HepG2 (cell line): ENCODE measurements around the gene VEZF1. TPM values are rescaled to one million over a fixed set of nuclear protein-coding genes. Genes with fewer than 3 reads are reported as not detected.
A peak's percentile ranks its signal among the peaks of the same experiment; 100 is the strongest.

Source experiments
- ATF7 ChIP-seq, 2 experiments: fragments of 450-650 bp in 1 of 2; sonication (generic) in 1 of 2; formaldehyde crosslinking in 1 of 2; IDR thresholded peaks; 2 replicates each; pipeline versions ENCODE4 v1.4.0 to v1.6.1; 2016 to 2020; ENCODE audit warnings: antibody characterized with exemption in 1 of 2, mild to moderate bottlenecking in 1 of 2, missing genetic modification reagents in 1 of 2
- CREM ChIP-seq, 2 experiments: sonication (generic) in 1 of 2; formaldehyde crosslinking in 1 of 2; IDR thresholded peaks; 2 replicates each; pipeline versions ENCODE4 v1.4.0 to v1.6.1; 2016 to 2020; ENCODE audit warnings: antibody characterized with exemption in 1 of 2, mild to moderate bottlenecking in 1 of 2, missing genetic modification reagents in 1 of 2
- EHMT2 ChIP-seq: fragments of 200-600 bp; sonication (generic); IDR thresholded peaks from 2 replicates; pipeline ENCODE4 v1.7.0; 2017; ENCODE audit warnings: antibody characterized with exemption, low read depth, low read length, borderline replicate concordance
- EP300 ChIP-seq, 3 experiments: sonication (generic) in 1 of 3; formaldehyde crosslinking in 1 of 3; IDR thresholded peaks; 2 replicates each; pipeline versions ENCODE4 v1.5.1 to v1.6.1; 2011 to 2020; ENCODE audit warnings: low read depth in 2 of 3, low read length in 2 of 3, borderline replicate concordance in 1 of 3, improper control_type of control experiment in 1 of 3, mild to moderate bottlenecking in 1 of 3, missing genetic modification reagents in 1 of 3, moderate library complexity in 1 of 3
- ETV5 ChIP-seq: IDR thresholded peaks from 2 replicates; pipeline ENCODE4 v1.6.1; 2018; ENCODE audit warnings: missing biosample characterization, missing genetic modification reagents, inconsistent platforms, borderline replicate concordance
- GATAD2A ChIP-seq: IDR thresholded peaks from 2 replicates; pipeline ENCODE4 v1.6.1; 2016
- MAFG ChIP-seq: sonication (generic); formaldehyde crosslinking; IDR thresholded peaks from 2 replicates; pipeline ENCODE4 v1.5.1; 2020; ENCODE audit warnings: mild to moderate bottlenecking, missing genetic modification reagents
- PLRG1 ChIP-seq: fragments of 450-650 bp; conservative IDR thresholded peaks from 2 replicates; pipeline ENCODE4 v1.6.1; 2016
- SALL1 ChIP-seq: sonication (generic); formaldehyde crosslinking; IDR thresholded peaks from 2 replicates; pipeline ENCODE4 v1.8.0; 2022; ENCODE audit warnings: mild to moderate bottlenecking, missing genetic modification reagents
- SMYD3 ChIP-seq: sonication (generic); formaldehyde crosslinking; IDR thresholded peaks from 2 replicates; pipeline ENCODE4 v1.8.1; 2023; ENCODE audit warnings: mild to moderate bottlenecking, missing genetic modification reagents
- TCF7L2 ChIP-seq: IDR thresholded peaks from 2 replicates; pipeline ENCODE4 v1.6.1; 2011; ENCODE audit warnings: mild to moderate bottlenecking, low read depth, low read length, moderate library complexity
- TGIF2 ChIP-seq: IDR thresholded peaks from 2 replicates; pipeline ENCODE4 v1.6.1; 2016; ENCODE audit warnings: control low read depth, missing compliant biosample characterization
- ZNF562 ChIP-seq: sonication (generic); formaldehyde crosslinking; IDR thresholded peaks from 2 replicates; pipeline ENCODE4 v1.8.0; 2022; ENCODE audit warnings: missing genetic modification reagents, borderline replicate concordance
- polyA plus RNA-seq, 8 experiments: library from polyadenylated mRNA; depleted of rRNA in 3 of 8; stranded (reverse) in 7 of 8; unstranded in 1 of 8; fragments of >200 nt; fragmentation: Illumina TruSeq in 4 of 8; extraction: Trizol in 4 of 8; gene quantifications; 2 replicates each; pipeline versions ENCODE4 v1.2.1 to v1.2.3, GENCODE V29; 2011 to 2016; ENCODE audit warnings: low read depth in 4 of 8, missing spikeins in 1 of 8, mixed read lengths in 1 of 8; ENCODE audit not compliant: insufficient read depth in 1 of 8
- total RNA-seq, 5 experiments: library from RNA; depleted of rRNA; stranded (reverse); fragments of >200 nt; fragmentation: Illumina TruSeq; extraction: Trizol; gene quantifications; 2 replicates each; pipeline ENCODE4 v1.2.3, GENCODE V29; 2016; ENCODE audit warnings: low read depth in 1 of 5
- TF ChIP-seq, protein P1 (sequence below): sonication (generic); IDR thresholded peaks from 2 replicates; pipeline ENCODE4 v1.6.1; 2016; ENCODE audit warnings: low read depth, borderline replicate concordance
- TF ChIP-seq, protein P2 (sequence below): sonication (generic); formaldehyde crosslinking; IDR thresholded peaks from 2 replicates; pipeline ENCODE4 v1.4.0; 2020; ENCODE audit warnings: mild to moderate bottlenecking, missing genetic modification reagents
- TF ChIP-seq, protein P3 (sequence below): sonication (generic); formaldehyde crosslinking; IDR thresholded peaks from 2 replicates; pipeline ENCODE4 v1.4.0; 2020; ENCODE audit warnings: missing genetic modification reagents, borderline replicate concordance
- TF ChIP-seq, protein P4 (sequence below): sonication (generic); formaldehyde crosslinking; IDR thresholded peaks from 2 replicates; pipeline ENCODE4 v1.4.0; 2020; ENCODE audit warnings: missing genetic modification reagents

Gene VEZF1
- total and polyA plus RNA-seq, 2 of the 13 experiments (the other 11 are each of a cell fraction or from before 2014, with no cell fraction given), result 45.9 to 49.7 TPM

DNA sequence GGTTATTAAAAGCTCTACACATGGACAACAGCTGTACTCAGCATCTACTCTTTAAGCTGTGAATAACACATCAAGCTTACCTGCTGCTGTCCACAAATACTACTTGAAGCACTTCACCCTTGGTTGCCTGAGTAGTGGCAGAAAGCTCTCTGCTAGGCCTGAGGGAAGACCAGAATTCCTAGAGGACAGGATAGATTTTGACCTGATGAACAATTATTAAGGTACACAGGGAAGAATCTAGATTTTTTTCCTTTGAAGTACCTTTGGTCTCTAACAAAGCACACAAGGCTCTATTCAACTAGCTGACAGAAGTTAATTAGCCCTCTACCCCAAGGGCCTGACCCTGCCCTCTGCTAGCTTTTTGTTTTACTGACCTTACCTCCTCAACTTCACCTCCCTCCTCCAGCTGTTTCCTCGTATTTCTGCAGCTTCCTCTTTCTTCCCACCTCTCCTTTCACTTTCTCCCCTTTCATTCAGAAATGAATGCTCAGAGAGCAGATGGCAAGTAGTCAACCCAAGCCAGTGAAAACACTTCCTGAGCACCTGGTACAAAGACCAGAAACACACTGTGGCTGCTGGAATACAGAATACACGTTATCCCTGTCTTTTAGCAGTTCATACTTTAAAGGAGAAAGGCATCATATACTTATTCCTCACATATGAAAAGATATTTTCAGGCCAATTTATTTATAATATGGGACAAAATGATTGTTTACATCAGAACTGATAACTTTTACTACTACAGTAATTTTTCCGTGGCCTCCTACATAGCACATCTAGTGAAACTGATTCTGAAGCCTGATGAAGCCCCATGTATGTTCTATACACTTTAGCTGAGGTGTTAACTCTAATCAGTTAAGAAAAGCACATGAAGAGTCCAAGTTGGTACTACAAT lies 5.7 kb upstream of the VEZF1 start (continued):
- TF ChIP-seq ATF7 (IDR thresholded peaks at IDR 0.05) (no peak), ATF7 (CRISPR knock-in tag; IDR thresholded peaks at IDR 0.05) (no peak), ZNF562 (CRISPR knock-in tag) (no peak), MAFG (CRISPR knock-in tag) (no peak), EP300 (IDR thresholded peaks at IDR 0.05; ENCODE audit: low read depth in 2 of 2, low read length in 2 of 2) (peak in 1 of 2 experiments; percentile 61; a peak in 1 of 4 replicates), EP300 (CRISPR knock-in tag; IDR thresholded peaks at IDR 0.05; ENCODE audit: borderline replicate concordance) (no peak), EHMT2 (no peak), ETV5 (peak; percentile 69; the same call in 1 of the 2 replicates), CREM (IDR thresholded peaks at IDR 0.05) (peak; percentile 44; the same call in 1 of the 2 replicates), CREM (CRISPR knock-in tag; IDR thresholded peaks at IDR 0.05) (no peak), SALL1 (CRISPR knock-in tag) (no peak), TGIF2 (peak; percentile 45; the same call in 1 of the 2 replicates), SMYD3 (CRISPR knock-in tag) (no peak), TCF7L2 (no peak; the same call in 1 of the 2 replicates), PLRG1 (no peak), GATAD2A (CRISPR knock-in tag) (no peak; the same call in 1 of the 2 replicates)
- TF ChIP-seq, protein P1, sequence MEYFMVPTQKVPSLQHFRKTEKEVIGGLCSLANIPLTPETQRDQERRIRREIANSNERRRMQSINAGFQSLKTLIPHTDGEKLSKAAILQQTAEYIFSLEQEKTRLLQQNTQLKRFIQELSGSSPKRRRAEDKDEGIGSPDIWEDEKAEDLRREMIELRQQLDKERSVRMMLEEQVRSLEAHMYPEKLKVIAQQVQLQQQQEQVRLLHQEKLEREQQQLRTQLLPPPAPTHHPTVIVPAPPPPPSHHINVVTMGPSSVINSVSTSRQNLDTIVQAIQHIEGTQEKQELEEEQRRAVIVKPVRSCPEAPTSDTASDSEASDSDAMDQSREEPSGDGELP, result peak; percentile 88; the same call in 1 of the 2 replicates
- TF ChIP-seq, protein P2, sequence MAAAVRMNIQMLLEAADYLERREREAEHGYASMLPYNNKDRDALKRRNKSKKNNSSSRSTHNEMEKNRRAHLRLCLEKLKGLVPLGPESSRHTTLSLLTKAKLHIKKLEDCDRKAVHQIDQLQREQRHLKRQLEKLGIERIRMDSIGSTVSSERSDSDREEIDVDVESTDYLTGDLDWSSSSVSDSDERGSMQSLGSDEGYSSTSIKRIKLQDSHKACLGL (CRISPR knock-in tag), result no peak
- TF ChIP-seq, protein P3, sequence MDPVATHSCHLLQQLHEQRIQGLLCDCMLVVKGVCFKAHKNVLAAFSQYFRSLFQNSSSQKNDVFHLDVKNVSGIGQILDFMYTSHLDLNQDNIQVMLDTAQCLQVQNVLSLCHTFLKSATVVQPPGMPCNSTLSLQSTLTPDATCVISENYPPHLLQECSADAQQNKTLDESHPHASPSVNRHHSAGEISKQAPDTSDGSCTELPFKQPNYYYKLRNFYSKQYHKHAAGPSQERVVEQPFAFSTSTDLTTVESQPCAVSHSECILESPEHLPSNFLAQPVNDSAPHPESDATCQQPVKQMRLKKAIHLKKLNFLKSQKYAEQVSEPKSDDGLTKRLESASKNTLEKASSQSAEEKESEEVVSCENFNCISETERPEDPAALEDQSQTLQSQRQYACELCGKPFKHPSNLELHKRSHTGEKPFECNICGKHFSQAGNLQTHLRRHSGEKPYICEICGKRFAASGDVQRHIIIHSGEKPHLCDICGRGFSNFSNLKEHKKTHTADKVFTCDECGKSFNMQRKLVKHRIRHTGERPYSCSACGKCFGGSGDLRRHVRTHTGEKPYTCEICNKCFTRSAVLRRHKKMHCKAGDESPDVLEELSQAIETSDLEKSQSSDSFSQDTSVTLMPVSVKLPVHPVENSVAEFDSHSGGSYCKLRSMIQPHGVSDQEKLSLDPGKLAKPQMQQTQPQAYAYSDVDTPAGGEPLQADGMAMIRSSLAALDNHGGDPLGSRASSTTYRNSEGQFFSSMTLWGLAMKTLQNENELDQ (CRISPR knock-in tag), result no peak
- TF ChIP-seq, protein P4, sequence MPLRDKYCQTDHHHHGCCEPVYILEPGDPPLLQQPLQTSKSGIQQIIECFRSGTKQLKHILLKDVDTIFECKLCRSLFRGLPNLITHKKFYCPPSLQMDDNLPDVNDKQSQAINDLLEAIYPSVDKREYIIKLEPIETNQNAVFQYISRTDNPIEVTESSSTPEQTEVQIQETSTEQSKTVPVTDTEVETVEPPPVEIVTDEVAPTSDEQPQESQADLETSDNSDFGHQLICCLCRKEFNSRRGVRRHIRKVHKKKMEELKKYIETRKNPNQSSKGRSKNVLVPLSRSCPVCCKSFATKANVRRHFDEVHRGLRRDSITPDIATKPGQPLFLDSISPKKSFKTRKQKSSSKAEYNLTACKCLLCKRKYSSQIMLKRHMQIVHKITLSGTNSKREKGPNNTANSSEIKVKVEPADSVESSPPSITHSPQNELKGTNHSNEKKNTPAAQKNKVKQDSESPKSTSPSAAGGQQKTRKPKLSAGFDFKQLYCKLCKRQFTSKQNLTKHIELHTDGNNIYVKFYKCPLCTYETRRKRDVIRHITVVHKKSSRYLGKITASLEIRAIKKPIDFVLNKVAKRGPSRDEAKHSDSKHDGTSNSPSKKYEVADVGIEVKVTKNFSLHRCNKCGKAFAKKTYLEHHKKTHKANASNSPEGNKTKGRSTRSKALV, result 0 out of 2 replicates have a peak, but pooled peaks have one; percentile 29
